Endothelial cell of umbilical vein (primary cell): ENCODE data around the gene CEP192.

ENCODE experiments used
- CTCF ChIP-seq, 2 donors: IDR thresholded peaks; 1 replicate in 1 of 2; 2 replicates in 1 of 2; pipeline ENCODE4 v1.5.1; 2011; ENCODE audit warnings: low read length in 2 of 2, mild to moderate bottlenecking in 2 of 2, moderate library complexity in 2 of 2, control low read depth in 1 of 2, inconsistent platforms in 1 of 2, low read depth in 1 of 2; ENCODE audit not compliant: insufficient read depth in 1 of 2; ENCODE audit errors: extremely low read depth in 1 of 2
- EZH2 ChIP-seq: IDR thresholded peaks from 2 replicates; pipeline ENCODE4 v1.6.1; 2012; ENCODE audit warnings: borderline replicate concordance, low read depth, mild to moderate bottlenecking, moderate library complexity, low read length, inconsistent platforms; ENCODE audit not compliant: severe bottlenecking
- FOS ChIP-seq: IDR thresholded peaks from 2 replicates; pipeline ENCODE4 v1.6.1; 2011; ENCODE audit warnings: mild to moderate bottlenecking, low read length, moderate library complexity, borderline replicate concordance; ENCODE audit not compliant: insufficient read depth
- GATA2 ChIP-seq: IDR thresholded peaks from 2 replicates; pipeline ENCODE4 v1.7.0; 2011; ENCODE audit warnings: low read depth, mild to moderate bottlenecking, moderate library complexity, mixed read lengths, low read length; ENCODE audit not compliant: insufficient read length, insufficient read depth
- JUN ChIP-seq: IDR thresholded peaks from 2 replicates; pipeline ENCODE4 v1.6.1; 2011; ENCODE audit warnings: borderline replicate concordance, low read depth; ENCODE audit not compliant: insufficient read length, insufficient read depth
- MYC ChIP-seq: IDR thresholded peaks from one replicate; pipeline ENCODE4 v1.6.1; 2011; ENCODE audit warnings: mild to moderate bottlenecking, low read depth, low read length
- POLR2A ChIP-seq: IDR thresholded peaks from 2 replicates; pipeline ENCODE4 v1.6.1; 2012; ENCODE audit warnings: low read depth, mild to moderate bottlenecking, control low read depth, low read length
- POLR2AphosphoS5 ChIP-seq: IDR thresholded peaks from 2 replicates; pipeline ENCODE4 v1.6.1; 2012; ENCODE audit warnings: low read depth, mild to moderate bottlenecking, control low read depth, low read length, moderate library complexity; ENCODE audit not compliant: insufficient read depth
- TF ChIP-seq, protein P1 (sequence below): IDR thresholded peaks from 2 replicates; pipeline ENCODE4 v1.6.1; 2011; ENCODE audit not compliant: insufficient read depth, insufficient read length

- TF ChIP-seq CTCF (IDR thresholded peaks at IDR 0.05; ENCODE audit: extremely low read depth in 1 of 2, insufficient read depth in 1 of 2, low read depth in 1 of 2, low read length in 2 of 2) (no peak), POLR2A (no peak), EZH2 (no peak), GATA2 (no peak), POLR2AphosphoS5 (no peak), FOS (no peak), JUN (no peak), MYC (no peak)
- TF ChIP-seq, protein P1, sequence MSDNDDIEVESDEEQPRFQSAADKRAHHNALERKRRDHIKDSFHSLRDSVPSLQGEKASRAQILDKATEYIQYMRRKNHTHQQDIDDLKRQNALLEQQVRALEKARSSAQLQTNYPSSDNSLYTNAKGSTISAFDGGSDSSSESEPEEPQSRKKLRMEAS = no peak
Observed at GRCh38 chr18:13120255-13120654, 129.1 kb downstream of the CEP192 start.
